GM21576 (cell line): ENCODE measurements around the gene WDR73.
"Not testable (repeated sequence)": the region's sequence is repeated elsewhere in the genome, so short reads cannot be mapped to it uniquely, and the experiment has no call there.

Experiments used
- ATAC-seq: cut with Tn5 transposase; IDR thresholded peaks from one replicate; pipeline ENCODE4 v1.9.1; 2021; ENCODE audit warnings: mild to moderate bottlenecking, moderate library complexity; ENCODE audit not compliant: unreplicated experiment

The WDR73 gene

DNA sequence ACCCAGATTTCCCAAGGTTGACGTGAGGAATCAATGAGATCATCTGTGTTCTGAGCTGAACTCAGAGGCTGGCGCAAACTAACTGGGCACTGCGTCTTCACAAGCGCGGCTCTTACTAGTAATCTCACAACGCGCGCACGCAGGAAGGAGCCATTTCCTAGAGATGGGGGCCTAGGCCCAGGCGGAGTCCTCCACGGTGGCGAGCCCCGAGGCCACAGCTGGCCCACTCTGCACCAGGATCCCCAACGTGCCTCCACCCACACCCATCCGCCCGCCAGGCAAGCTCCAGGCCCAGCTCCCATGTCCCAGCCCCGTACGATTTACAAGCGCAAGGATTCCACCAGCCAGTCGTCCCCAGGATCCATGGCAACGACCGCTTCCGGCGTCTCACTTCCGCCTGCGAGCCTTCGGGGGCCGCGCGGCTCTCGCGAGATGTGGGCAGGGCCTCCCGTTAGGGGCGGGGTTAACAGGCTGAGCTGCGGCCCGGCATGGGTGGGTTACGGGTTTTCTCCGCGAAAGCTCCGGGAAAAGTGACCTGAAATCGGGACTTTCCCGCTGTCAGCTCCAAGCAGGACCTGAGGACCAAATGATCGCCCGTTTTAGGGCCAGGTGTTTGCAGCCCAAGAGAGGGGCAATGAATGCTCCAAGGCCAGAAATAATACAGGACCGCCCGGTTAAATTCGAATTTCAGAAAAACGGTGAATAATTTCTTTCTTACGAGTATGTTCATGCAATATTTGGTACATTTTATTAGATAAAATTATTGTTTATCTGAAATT, at the start of gene WDR73:
WDR73 (minus strand) TSS at position 374 of the 779 bp plus-strand sequence; CDS start at position 365, 9 bp downstream.
- ATAC-seq = peak; percentile 83

GRCh38 chr15:84703808-84704207, 49.7 kb upstream of the WDR73 start:
- no peak for ATAC-seq

- ATAC-seq = no peak
These were observed 48.9 kb upstream of the WDR73 start for GRCh38 chr15:84702961-84703482.

- no peak for ATAC-seq
These were observed 45.6 kb upstream of the WDR73 start for GRCh38 chr15:84699538-84700191.

DNA sequence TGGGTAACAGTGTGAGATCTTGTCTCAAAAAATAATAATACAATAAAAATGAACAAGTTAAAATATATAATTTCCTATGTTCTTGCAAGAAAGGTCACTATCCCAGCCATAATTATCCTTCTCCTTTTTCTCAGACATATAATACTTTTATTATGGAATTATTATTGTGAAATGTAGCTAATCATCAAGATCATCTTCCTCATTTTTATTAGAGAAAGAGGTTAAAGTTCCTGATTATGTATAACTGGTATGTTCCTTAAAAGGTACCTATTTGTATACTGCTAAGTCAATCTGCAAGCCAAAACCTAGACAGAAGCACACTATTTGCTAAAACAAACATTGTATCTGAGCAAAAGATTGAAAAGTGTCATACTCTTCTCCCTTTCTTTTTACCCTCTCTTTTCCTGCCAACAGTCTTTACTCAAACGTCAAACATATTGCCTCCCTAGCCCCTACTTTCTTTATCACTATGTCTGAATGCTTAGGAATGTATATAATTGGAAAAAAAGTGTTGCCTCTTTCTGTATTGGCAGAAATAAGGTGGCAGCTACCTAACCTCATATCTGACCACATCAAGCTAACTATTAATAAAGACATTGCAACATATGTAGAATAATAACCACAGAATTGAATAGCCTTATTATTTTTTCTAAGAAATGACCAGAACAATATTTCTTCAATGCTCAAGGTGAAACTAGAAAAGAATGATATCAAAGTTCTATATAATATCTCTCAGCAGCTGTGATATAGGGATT, 43.3 kb upstream of the WDR73 start:
- ATAC-seq = no peak

- ATAC-seq = no peak
These were observed 42.7 kb upstream of the WDR73 start for GRCh38 chr15:84696757-84697156.

DNA sequence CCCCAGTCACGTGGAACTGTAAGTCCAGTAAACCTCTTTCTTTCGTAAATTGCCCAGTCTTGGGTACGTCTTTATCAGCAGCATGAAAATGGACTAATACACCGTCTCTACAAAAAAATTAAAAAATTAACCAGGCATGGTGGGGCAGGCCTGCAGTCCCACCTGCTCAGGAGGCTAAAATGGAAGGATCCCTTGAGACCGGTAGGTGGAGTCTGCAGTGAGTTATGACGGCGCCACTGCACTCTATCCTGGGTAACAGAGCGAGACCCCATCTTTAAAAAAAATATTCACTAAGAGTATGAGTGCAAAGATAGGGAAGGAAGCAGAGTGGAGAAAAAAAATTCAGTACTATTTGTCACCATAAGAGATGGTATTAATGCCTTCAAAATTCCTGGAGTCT, 36.3 kb upstream of the WDR73 start:
- no peak for ATAC-seq

GRCh38 chr15:84689858-84690257, 35.8 kb upstream of the WDR73 start:
- no peak for ATAC-seq

GRCh38 chr15:84686446-84686845, 32.4 kb upstream of the WDR73 start:
- ATAC-seq = not testable (repeated sequence)

- no peak for ATAC-seq
These were observed 31.2 kb upstream of the WDR73 start for GRCh38 chr15:84685304-84685703.

GRCh38 chr15:84684092-84684491, 30.0 kb upstream of the WDR73 start:
- no peak for ATAC-seq

DNA sequence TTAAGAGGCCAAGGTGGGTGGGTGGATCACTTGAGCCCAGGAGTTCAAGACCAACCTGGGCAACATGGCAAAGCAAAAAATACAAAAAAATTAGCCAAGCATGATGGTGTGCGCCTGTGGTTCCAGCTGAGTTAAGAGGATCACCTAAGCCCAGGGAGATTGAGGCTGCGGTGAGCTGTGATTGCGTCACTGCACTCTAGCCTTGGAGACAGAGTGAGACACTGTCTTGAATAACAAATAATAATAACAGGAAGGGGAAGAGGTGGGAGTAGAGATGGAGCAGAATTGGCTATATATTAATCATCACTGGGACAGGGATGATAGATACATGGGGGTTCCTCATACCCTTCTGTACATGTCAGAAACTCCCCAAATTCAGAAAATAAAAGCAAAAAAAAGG, 27.7 kb upstream of the WDR73 start:
- no peak for ATAC-seq

- no peak for ATAC-seq
These were observed 17.1 kb upstream of the WDR73 start for GRCh38 chr15:84671211-84671610.

GRCh38 chr15:84669726-84670125, 15.6 kb upstream of the WDR73 start:
- ATAC-seq = no peak

DNA sequence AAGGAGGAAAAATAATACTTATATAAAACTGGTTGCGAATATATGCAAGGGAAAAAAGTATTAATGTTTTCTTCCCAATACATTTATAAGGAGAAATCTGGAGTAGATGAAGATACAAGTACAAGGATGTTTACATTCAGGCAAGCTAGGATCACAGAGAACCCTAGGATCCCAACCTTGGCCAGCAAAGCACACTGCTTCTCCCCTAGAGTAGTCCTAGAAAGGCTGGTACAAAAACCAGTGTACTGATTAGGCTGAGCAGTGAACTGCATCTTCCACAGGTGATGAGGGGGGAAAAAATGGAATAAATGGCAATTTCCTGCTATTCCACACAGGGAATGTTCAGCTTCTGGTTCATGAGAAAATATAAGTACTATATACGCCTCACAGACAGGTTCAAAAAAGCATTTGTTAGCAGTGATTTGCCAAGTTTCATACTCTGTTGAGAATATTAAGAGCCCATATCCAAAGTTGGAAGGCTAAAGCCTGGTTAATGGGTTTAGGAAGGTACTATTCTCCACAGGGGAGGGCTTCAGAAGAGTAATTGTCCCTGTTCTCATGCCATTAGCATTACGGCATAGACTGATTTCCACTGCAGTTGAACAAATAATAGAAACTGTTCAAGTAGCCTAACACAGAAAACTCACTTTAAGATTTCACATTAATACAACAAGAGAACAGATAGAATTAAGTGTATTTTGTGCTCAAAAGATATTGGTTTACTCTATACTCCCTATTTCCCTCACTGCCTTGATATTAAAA, 14.3 kb upstream of the WDR73 start:
- no peak for ATAC-seq

DNA sequence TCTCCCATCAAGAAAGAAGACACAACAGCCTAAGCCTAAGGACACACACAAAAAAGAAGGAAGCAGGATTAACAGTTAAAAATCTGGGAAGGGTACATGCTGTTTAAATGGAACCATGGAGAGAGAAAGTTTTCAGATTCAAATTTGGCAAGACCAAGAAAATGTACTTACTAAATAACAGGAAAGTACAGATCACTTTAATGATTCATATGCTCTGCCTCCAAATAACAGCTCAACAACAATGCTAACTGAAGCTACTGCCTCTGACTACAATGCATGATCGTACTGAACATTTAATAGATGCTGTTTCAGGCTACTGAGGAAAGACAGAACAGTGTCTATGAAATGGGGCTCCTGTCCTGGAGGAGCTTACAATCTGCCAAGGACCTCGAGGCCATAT, 12.3 kb upstream of the WDR73 start:
- ATAC-seq = no peak

DNA sequence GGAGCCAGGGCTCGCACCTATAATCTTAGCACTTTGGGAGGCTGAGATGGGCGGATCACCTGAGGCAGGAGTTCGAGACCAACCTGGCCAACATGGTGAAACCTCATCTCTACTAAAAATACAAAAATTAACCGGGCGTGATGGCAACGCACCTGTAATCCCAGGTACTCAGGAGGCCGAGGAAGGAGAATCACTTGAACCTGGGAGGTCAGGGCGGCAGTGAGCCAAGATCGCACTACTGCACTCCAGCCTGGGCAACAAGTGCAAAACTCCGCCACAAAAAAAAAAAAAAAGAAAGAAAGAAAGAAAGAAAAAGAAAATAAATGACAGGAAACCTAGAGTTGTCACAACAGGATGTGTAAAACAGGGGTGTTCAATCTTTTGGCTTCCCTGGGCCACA, 6.9 kb upstream of the WDR73 start:
- ATAC-seq = no peak

DNA sequence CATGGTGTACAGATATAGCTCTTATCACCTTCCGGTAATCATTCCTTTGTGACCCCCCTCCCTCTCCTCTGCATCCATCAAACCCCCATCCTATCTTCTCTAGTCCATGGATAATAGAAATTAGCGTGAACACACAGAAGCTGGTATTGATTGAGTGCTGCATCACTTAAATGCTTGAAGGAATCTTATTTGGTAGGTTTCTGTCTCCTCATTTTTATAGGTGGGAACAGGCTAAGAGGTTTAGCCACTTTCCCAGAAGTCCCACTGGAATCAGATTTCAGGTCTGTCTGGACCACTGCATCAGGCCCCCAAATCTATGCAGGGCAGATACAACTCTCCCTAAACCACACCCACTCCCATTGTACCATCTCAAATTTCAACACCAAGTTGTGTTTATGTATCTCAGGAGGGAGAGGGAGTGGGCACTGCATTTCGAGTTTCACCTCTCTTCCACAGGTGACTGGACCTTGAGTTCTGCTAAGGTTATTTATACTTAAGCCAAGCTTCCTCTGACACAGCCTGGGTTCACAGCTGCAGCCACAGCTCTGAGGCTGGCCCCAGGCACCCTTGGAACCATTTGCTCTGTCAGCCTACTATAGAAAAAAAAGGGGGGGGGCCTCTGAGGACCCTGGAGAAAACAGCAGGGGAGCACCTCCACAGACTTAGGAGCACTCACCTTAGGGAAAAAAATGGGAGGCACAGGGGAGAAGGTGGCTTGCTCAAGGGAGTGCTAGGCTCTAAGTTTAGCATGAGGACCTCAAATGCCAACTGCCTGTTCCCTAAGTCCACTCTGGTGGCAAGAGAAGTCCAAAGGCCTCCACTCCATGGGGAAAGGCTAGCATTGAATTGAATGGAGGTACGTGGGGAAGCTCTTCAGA, 6.1 kb upstream of the WDR73 start:
- no peak for ATAC-seq

GRCh38 chr15:84658788-84659411, 4.8 kb upstream of the WDR73 start:
- ATAC-seq = no peak
